ENCODE measurements around the gene PSEN2.
"Not testable (repeated sequence)": the region's sequence is repeated elsewhere in the genome, so short reads cannot be mapped to it uniquely, and the experiment has no call there.

The PSEN2 gene

DNA sequence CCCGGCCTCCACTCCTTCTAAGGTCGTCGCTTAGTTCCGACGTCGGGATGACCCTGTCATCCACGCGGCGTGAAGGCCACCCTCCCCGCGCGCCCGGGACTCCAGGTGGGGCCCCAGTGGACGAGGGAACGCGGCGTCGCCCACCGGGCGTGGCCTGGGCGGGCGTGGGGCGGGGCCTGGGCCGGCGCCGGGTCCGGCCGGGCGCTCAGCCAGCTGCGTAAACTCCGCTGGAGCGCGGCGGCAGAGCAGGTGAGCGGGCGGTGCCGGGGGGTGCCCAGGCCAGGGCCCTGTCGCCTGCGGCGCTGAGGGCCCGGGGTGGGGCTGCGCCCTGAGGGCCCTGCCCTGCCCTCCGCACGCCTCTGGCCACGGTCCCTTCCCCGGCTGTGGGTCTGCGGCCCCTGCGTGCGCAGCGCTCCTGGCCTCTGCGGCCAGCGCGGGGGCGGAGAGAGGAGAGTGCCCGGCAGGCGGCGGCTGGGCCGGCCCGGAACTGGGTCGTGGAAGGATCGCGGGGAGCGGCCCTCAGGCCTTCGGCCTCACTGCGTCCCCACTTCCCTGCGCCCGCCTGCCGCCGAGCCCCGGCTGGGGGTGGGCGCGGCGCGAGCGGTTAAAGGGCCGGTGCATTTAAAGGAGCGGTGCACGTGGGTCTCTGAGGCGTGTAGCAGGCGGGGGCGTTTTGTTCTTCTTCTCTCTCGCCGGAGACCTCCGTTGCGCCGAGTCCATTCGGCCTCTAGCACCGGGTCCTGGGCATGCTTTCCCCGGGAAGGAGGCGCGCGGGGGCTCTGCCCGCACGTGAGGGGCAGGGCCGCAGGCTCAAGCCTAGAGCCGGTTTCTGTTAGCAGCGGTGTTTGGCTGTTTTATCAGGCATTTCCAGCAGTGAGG, at the start of gene PSEN2:
Gene PSEN2, plus strand, starts transcription at position 216 of the 879 bp plus-strand sequence. CDS start 11,292 bp downstream, outside the sequence.
- peak; percentile 43 to 53 for DNase-seq (ENCODE audit: low read depth in 2 of 2)

DNA sequence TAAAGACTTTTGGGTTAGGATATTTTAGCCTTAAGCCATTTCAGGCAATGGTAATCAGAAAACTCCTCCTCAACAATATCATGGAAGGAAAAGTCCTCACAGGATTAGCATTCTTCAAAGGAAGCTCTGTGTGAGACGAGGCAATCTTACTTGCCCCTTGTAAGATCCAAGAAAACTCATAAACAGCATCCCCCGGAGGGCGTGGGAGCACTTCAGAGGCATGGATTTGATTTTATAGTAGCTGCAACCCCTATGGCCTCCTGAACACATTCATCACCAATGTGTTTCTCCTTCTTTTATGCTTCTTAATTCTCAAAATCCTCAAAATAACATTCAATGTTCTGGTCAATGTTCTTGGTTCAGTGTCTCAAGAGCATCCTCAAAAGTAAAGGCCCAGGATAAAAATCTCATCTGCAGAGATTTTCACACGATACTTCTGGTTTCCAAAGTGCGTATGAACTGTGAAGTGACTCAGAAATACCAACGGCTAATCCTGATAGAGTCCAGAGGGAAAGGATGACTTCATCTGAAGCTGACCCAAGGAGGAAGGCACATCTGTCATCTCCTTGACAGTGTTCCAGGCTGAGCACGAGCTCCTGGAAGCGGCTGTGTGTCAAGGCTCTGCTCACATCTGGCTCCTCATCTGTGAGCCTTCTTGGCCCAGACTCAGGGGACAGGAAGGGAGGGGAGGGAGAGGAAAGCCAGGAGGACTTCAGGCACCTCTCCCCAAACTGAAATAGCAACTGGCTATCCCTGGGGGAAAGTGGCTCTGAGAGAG, 49.3 kb upstream of the PSEN2 start:
- DNase-seq (ENCODE audit: low read depth in 2 of 2) = no peak

DNA sequence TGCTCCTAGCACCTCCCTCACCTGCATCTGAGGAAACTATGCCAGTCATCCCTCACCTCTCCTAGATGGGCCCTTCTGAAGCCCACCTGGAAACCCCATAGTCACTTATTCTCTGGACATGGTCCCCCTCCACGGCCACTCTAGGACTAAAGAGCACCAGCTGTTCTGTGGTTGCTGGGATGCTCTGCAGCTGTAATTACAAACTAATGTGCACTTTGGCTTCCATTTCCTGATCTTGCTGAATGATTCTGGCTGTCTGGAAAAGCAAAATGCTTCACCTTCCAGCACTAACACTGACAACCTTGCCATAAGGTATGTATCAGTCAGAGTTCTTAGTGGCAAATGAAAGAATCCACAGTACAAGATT, 48.7 kb upstream of the PSEN2 start:
- no peak for DNase-seq (ENCODE audit: low read depth in 2 of 2)

DNA sequence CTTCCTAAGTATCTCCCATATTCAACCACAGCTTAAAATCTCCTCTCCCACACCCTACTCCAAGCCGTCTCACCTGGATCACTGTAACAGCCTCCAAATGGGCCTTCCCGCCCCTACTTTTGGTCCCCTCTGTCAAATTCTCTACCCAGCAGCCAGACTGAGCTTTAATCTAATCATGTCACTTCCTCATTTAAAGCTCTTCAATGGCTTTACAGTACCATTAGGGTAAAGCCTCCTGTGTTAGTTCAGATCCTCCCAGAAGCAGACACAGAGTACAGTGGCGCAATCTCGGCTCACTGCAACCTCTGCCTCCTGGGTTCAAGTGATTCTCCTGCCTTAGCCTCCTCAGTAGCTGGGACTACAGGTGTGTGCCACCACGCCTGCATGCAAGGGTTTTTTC, 46.8 kb upstream of the PSEN2 start:
- no peak for DNase-seq (ENCODE audit: low read depth in 2 of 2)

DNA sequence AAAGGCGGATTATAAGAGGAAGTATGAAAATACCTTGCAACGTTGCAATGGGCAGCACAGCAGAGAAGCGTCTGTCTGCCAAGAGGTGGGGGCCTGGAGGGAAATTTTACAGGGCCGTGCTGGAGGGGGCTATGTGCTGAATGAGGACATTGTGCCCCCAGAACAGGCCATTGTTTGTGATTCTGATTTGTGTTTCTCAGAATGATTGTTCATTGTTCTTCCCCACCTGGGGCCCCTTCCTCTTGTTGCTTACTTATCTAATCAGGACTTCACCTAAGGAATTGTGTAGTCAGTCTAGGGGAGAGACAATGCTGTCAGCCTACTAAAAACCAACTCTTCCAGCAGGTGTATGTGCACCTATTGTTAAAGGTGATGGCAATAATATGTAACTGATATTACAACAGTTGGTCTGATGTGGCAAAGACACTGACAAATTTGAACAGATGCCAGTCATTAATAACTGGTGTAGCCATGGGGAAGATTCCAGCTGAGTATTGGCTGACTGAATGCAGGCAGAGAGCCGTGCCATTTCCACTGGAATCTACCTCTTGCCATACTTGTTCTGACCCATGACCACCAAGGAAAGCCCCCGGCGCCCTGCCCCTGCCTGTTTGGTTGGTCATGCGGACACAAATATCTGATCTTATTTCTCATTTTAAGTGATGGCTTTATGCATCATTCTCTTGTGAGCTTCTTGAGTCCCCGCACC, 45.2 kb upstream of the PSEN2 start:
- no peak for DNase-seq (ENCODE audit: low read depth in 2 of 2)

DNA sequence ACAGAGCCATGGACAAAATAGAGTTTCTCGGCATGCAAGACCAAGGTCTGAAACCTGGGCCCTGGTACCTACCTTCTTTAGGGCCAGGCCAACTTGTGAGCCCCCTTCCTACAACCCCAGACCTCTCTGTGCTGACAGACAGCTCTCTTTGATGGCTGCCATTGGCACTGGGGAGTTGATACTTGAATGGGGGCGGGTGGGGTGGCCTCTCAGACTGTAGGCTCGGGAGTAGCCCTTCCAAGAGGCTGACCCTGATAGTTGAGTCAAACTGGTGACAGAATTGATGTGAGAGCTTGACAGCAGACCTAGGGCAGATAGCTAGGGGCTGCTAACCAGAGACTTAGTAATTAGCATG, 44.7 kb upstream of the PSEN2 start:
- no peak for DNase-seq (ENCODE audit: low read depth in 2 of 2)

DNA sequence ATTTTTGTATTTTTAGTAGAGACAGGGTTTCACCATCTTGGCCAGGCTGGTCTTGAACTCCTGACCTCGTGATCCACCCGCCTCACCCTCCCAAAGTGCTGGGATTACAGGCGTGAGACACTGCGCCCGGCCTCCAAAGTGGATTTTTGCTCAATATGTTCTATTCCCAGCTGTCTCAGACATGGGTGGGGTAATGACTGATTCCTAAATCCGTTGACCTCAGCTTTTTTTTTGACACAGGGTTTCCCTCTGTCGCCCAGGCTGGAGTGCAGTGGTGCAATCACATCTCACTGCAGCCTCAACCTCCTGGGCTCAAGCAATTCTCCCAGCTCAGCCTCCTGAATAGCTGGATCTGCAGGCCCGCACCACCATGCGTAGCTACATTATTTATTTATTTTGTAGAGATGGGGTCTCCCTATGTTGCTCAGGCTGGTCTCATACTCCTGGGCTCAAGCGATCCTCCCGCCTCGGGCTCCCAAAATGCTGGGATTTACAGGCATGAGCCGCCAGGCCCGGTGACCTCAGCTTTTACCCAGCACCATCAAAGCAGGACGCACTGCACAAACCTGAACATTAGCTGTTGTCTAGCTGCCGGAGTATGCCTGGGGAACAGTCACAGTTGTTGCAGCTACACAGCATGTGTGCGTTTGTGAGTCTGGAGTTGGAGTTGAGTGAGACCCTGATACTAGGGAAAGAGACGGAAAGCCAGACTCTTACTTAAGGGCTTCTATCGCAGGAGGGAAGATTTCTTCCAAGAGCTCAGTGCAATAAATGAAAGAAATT, 43.7 kb upstream of the PSEN2 start:
- DNase-seq (ENCODE audit: low read depth in 2 of 2) = no peak

DNA sequence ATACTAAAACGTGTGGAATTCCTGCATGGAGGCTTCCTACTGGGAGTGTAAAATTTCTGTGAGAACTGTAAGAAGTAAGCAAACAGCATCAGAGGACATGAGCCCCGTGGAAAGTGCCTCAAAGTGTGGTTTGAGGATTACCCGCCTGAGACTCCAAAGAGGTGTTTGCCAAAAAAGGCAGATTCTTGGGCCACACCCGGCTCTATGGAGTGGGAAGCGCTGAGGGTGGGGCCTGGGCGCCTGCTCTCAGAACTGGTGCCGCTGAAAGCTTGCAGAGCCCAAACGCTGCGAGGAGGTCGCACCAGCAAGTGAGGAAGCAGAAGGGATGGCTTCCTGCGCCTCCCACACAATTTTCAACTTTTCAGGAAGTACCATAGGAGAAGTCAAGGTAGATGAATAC, 43.0 kb upstream of the PSEN2 start:
- DNase-seq (ENCODE audit: low read depth in 2 of 2) = peak in 1 of 2 donors; percentile 7

DNA sequence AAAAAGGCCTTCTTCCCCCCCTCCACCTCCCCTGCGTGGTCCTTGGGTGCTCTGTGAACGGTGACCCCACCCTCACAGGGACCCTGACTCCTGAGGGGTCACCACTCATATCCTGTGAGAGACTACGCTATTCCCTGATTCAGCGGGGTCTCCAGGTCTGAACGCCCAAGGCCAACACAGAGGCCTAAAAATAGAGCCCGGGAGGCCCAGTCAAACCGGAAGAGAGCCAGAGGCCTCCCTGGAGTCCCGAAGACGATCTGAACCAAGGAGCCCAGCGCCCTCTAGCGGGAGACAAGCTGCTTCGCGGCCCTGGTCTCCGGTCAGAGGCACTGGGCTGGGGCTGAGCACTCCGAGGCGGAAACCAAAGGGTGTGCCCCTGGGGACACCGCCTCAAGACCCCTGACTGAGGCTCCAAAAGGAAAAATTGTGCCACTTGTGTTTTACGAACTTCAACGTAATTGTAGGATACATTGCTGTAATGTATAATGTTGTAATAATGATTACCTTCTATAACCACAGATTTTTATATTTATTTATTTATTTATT, 42.4 kb upstream of the PSEN2 start:
- peak; percentile 96 to 97 for DNase-seq (ENCODE audit: low read depth in 2 of 2)

DNA sequence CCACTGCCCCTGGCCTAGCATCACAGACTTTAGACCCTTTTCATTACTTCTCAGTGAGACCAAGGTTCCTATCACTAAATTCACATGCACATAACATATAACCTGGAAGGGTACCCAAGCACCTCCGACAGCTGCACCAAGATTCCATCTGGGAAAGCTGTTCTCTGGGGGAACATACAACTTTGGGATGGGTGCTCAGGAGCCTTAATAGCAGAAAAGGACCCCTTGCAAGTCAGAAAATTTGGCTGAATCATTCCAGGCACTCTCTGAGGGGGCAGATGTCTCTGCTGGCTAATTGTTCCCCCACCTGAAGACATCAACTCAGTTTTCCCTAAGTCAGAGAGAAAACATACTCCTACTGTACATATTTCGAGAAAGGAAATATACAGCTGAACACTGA, 41.3 kb upstream of the PSEN2 start:
- no peak for DNase-seq (ENCODE audit: low read depth in 2 of 2)

DNA sequence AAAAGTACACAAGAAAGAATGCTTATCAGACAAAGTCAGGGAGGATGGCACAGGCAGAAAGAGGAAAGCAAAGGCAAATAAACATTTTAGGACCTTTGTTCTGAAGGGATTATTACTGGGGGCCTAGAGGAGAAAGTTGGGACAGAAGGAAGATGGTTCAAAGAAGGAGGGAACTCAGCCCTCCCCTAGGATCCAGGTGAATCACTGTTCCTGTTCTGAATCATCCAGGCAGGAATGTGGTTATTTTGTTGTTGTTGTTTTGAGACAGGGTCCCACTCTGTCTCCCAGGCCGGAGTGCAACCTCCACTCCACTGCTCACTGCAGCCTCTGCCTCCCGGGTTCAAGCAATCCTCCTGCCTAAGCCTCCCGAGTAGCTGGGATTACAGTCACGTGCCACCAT, 38.5 kb upstream of the PSEN2 start:
- no peak for DNase-seq (ENCODE audit: low read depth in 2 of 2)

DNA sequence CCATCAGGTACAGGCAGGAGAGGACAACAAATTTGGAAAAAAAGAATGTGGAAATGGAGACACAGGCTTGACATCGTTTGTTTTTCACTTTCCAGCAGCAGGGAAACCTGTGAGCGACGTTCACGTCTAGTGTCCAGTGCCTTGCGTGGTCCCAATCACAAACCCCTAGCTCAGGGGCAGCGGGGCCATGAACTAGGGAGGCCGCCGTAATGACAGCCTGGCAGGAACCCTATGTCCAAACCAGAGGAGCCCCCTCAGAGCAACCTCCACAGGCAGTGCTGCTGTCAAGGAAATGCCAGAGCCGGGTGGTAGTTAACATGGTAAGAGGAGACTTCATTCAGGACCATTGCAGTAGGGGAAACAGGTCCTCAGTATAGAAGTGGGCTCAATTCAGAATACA, 37.8 kb upstream of the PSEN2 start:
- DNase-seq (ENCODE audit: low read depth in 2 of 2) = no peak

DNA sequence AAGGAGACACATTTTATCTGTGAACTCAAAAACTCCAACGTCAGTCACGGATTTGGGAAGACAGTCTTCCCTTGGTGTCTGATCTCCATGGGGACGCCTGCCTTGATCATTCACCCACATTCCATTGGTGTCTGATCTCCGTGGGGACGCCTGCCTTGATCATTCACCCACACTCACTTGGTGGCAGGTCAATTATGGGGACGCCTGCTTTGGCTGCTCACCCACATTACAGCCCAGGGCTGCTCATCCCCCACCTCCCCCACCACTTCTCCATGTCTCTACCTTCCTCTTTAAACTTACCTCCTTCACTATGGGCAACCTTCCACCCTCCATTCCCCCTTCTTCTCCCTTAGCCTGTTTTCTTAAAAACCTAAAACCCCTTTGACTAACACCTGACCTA, 36.2 kb upstream of the PSEN2 start:
- DNase-seq (ENCODE audit: low read depth in 2 of 2) = not testable (repeated sequence)

DNA sequence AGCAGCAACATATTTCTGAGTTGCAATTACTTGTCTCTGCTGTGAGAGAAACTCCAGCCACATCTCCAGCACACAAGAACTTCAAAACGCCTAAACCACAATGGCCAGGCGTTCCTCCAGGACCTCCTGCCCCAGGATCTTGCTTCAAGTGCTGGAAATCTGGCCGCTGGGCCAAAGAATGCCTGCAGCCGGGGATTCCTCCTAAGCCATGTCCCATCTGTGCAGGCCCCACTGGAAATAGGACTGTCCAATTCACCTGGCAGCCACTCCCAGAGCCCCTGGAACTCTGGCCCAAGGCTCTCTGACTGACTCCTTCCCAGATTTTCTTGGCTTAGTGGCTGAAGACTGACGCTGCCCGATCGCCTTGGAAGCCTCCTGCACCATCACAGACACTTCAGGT, 35.0 kb upstream of the PSEN2 start:
- DNase-seq (ENCODE audit: low read depth in 2 of 2) = not testable (repeated sequence)

DNA sequence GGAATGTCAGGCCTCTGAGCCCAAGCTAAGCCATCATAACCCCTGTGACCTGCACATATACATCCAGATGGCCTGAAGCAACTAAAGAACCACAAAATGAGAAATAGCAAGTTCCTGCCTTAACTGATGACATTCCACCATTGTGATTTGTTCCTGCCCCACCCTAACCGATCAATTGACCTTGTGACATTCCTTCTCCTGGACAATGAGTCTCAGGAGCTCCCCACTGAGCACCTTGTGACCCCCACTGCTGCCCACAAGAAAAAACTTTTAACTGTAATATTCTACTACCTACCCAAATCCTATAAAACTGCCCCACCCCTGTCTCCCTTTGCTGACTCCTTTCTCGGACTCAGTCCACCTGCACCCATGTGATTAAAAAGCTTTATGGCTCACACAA, 32.5 kb upstream of the PSEN2 start:
- DNase-seq (ENCODE audit: low read depth in 2 of 2) = not testable (repeated sequence)

DNA sequence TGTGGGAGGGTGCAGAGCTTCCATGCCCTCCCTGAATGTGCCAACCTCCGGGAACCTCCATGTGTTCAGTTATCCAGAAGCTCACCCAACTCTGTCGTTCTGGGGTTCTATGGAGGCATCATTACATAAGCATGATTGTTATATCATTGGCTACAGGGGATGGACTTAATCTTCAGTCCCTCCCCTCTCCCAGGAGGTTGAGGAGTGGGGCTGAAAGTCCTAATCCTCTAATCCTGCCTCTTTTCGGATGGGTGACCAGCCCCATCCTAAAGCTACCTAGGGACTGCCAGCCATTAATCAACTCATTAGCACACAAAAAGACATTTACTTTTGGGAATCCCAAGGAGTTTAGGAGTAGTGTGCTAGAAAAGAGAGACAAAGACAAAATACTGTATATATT, 32.0 kb upstream of the PSEN2 start:
- no peak for DNase-seq (ENCODE audit: low read depth in 2 of 2)

DNA sequence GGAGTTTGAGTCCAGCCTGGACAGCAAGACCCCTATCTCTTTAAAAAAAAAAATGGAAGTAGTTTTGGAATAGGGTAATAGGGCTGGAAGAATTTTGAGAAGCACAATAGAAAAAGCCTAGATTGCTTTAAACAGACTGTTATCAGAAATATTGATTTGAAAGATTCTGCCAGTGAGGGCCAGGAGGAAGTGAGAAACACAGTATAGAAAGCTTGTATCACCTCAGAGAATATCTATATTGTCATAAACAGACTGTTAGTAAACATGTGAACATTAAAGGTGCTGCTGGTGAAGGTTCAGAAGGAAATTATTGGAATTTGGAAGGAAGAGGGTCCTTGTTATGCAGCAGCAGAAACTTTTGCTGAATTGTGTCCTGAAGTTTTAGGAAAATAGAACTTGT, 24.8 kb upstream of the PSEN2 start:
- DNase-seq (ENCODE audit: low read depth in 2 of 2) = no peak

DNA sequence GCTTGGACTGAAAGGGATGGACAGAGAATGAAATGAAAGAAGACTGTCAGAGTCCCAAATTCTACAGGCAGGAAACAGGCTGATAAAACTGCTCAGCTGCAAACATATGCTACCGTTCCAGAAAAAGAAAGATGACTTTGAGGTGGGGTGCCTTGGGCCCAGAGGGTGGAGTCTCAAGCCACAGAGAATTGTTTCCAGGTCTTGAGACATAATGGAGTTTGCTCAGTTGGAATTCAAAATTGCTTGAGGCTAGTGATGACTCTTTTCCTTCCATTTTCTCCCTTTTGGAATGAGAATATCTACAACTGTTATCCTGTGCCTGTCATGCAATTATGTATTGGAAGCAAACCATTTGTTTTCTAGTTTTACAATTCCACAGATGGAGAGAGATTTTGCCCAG, 23.6 kb upstream of the PSEN2 start:
- DNase-seq (ENCODE audit: low read depth in 2 of 2) = no peak

DNA sequence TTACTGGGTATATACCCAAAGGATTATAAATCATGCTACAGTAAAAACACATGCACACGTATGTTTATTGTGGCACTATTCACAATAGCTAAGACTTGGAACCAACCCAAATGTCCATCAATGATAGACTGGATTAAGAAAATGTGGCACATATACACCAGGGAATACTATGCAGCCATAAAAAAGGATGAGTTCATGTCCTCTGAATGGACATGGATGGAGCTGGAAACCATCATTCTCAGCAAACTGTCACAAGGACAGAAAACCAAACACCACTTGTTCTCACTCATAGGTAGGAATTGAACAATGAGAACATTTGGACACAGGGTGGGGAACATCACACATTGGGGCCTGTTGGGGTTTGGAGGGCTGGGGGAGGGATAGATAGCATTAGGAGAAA, 15.9 kb upstream of the PSEN2 start:
- DNase-seq (ENCODE audit: low read depth in 2 of 2) = not testable (repeated sequence)

DNA sequence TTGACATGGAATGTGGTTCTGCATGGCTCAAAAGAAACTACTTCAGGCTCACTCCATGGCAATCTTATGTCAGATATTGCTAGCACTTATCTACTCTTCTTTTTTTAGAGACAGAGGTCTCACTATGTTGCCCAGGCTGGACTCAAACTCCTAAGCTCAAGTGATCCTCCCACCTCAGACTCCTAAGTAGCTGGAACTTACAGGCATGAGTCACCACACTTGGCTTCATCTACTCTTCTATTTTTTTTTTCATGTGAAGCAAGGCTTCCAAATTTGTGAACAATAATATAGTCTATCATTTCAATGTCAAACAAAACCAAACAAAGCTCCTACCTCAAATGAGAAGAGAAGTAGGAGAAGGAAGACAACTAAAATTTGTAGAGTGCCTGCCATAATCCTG, 7.5 kb upstream of the PSEN2 start:
- DNase-seq (ENCODE audit: low read depth in 2 of 2) = no peak

DNA sequence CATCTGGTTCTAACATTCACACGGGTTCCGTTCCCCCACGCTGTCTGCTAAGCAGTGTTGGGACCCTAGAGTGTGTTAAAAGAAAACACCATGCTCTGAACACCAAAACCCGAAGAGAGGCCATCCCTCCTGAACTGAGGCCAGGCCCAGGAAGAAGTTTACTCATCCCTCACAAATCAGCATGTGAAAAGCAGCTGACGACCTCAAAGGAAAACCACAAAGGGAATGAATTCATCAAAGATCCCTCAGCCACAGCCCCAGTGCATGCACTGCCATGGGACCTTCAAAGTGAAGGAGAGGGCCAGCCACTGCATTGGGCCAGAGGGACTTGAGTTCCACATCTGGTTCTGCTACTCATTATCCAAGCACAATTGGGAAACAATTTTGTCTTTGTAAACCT, 7.0 kb upstream of the PSEN2 start:
- no peak for DNase-seq (ENCODE audit: low read depth in 2 of 2)

DNA sequence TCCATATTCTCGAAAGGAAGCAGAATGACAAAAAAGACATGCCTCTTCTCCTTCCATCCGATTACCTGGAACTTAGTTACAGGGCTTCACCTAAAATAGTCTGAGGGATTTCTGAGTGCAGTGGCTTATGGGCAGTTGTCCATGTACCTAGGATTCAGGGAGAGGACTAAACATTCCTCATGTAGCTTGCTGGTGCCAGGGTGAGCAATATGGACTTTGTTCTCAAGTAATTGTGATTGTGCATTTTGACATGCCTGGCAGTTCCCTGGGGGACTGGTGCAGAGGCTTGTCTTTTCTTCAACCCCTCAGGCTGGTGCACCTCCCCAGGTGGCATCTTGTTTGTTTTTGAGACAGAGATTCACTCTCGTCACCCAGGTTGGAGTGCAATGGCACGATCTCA, 6.1 kb upstream of the PSEN2 start:
- DNase-seq (ENCODE audit: low read depth in 2 of 2) = no peak

All from stimulated activated CD4-positive, alpha-beta T cell treated with anti-CD3 and anti-CD28 coated beads, Interleukin-4, amount 100 ng/mL, for 48 hours (primary cell).